WI38 (cell line): Measurements from ENCODE around the gene MRC1.

ENCODE experiments used
- H3K4me3 ChIP-seq: 2 replicates; pipeline ENCODE4 v1.5.1; 2011; ENCODE audit warnings: low read depth, mild to moderate bottlenecking, control low read depth, low read length
- TF ChIP-seq, protein P1 (sequence below): IDR thresholded peaks from 2 replicates; pipeline ENCODE4 v1.5.1; 2012; ENCODE audit warnings: low read depth, mild to moderate bottlenecking, control low read depth, low read length

MRC1 gene

DNA sequence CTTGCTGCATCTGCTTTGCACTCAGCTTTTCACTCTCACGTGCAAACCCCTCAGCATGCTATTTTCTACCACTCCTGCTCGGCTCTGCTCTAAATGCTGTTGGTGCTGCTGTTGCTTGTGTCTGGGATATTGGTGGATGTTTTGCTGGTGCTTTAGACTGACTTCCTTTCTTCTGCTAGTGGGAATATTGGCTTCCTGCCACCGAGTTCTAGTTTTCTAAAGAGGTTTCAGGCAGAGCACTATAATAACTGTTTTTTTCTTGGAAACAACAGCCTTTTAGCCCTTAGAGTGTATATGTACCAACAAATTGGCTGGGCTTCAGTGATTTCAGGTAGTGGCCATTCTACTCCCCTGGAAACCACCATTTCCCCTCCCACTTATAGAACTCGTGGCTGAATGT lies 29.4 kb upstream of the MRC1 start:
- TF ChIP-seq, protein P1, sequence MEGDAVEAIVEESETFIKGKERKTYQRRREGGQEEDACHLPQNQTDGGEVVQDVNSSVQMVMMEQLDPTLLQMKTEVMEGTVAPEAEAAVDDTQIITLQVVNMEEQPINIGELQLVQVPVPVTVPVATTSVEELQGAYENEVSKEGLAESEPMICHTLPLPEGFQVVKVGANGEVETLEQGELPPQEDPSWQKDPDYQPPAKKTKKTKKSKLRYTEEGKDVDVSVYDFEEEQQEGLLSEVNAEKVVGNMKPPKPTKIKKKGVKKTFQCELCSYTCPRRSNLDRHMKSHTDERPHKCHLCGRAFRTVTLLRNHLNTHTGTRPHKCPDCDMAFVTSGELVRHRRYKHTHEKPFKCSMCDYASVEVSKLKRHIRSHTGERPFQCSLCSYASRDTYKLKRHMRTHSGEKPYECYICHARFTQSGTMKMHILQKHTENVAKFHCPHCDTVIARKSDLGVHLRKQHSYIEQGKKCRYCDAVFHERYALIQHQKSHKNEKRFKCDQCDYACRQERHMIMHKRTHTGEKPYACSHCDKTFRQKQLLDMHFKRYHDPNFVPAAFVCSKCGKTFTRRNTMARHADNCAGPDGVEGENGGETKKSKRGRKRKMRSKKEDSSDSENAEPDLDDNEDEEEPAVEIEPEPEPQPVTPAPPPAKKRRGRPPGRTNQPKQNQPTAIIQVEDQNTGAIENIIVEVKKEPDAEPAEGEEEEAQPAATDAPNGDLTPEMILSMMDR, result no peak
- no peak overlapping the region for H3K4me3 ChIP-seq

DNA sequence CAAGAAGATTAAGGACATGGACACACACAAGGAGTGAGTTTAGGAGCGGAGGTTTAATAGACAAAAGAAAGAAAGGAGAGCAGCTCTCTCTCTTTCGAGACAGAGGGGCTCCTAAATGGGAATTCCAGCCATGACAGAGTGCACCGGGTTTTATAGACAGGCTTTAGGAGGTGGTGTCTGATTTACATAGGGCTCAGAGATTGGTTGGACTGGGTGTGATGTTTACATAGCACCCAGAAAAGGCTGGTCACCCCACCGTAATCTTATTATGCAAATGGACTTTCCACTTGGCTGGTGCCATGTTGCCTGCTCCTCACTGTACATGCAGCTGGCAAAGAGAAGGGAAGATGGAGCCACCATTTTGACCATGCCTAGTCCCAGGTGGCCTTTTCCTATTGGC lies 28.4 kb upstream of the MRC1 start:
- TF ChIP-seq, protein P1, result no peak
- no peak overlapping the region for H3K4me3 ChIP-seq

DNA sequence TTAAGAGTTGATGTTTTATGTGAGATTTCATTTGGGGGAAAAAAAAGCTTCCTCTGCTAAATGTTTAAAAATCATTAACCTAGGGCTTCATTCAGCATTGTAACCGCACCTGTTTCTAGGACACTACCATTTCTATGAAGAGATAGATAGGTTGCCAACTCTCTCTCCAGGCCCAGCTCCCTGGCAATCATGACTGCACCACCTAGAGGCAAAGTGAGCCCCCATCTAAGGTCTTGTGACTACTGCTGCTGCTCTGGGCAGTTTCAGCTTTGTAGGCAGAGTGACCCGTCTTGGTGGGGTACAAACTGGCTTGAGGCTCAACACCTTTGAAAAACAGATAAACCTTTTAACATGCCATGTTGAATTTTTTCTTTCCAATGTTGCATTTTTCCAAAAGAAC lies 27.3 kb upstream of the MRC1 start:
- H3K4me3 ChIP-seq, result no peak overlapping the region
- TF ChIP-seq, protein P1, result no peak

DNA sequence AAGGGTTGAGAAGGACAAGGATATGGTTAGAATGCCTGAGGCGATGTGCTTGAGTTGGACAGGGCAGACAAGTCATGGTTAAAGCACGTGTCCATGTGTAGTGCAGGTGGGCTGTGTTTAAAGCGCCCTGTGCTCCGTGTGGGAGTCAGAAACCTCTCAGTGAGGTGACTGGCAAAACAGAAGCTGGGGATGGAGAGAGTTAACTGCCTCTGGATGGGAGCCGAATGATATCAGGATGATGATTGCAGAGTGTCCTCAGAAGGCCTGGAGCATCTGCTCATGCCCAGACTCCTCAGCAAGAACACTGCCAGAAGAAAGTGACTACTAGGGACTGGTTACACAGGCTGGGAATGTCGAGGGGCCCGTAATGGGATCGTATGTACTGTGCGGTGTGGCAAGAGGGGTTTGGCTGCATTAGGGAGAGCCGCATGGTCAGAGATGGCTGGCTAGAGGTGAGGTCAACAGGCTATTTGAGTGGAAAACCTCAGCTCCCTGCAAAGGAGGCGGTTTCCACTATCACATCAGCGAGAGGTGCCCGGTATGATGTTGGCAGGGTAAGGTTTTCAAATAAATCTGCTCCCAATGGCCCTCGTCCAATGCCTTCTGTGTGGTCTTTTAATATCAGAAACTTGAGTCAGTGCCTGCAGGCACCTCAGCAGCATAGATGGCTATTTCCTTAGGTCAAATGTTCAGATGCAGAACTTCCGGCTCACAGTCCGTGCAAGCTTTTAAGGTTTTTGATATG lies 26.1 kb upstream of the MRC1 start:
- H3K4me3 ChIP-seq, result no peak overlapping the region
- TF ChIP-seq, protein P1, result no peak

DNA sequence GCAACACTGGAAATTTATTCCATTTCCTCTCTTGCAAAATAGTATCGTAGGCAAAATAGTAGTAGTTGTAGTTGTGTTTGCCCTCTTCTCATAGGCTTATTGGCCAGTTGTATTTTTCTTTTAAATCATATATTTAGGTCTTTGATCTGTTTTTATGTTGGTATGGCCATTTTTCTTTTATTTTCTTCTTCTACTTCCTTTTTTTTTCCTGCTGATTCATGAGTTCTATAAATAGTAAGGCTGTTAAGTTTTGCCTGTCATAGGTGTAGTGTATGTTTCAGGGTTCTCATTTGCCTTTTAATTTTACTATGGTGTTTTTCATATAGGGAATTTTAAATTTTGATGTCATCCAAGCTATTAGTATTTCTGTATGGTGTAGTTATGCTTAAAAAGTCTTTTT lies 25.4 kb upstream of the MRC1 start:
- TF ChIP-seq, protein P1, result no peak
- H3K4me3 ChIP-seq, result no peak overlapping the region

DNA sequence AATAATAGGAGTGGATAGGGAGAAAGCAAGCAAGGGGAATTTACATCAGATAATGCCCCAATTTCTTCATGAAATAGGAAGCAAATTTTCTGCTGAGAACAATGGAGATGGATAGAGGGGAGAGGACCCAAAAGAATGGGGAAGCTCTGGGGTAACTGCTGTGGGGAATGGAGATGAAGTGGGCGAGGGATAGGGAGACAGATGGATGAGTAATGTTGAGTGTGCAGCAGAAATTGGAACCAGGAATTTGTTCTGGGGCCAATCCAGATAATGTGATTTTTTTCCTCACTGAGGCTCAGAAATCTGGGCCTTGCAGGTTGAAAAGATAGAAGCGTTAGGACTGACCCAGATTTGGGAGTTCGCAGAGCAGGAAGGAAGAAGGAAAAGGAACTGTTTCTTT lies 24.5 kb upstream of the MRC1 start:
- no peak overlapping the region for H3K4me3 ChIP-seq
- TF ChIP-seq, protein P1, result no peak

DNA sequence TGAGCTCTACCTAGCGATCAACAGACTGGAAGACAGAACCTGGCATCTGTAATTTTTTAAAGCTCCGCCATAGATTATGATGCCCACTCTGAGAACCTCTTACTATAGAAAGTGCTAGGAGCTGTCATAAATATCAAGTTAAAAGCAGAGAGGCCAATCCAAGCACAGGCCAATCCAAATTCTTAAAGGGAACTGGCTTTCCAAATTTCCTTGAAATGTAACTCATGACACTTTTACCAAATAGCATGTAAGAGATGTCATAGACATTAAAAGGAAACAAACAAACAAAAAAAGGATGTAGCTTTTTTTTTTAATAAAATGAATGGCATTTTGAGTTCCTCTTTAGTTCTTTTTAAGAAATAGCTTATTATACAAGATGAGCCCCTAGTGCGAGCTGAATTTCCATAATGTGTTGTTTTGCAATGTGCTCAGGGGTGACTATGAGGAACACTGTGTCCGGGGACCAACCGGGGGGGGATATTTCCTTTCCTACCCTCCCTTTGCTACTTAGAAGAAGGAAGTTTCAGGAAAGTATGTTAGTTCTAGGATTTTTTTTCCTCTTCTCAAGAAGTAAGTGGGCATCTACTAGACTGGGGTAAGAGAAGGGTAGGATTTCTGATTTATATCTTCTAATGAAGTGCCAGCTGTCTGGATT lies 23.7 kb upstream of the MRC1 start:
- TF ChIP-seq, protein P1, result no peak
- H3K4me3 ChIP-seq, result no peak overlapping the region
